Activated B cell treated with CpG ODN at 0.5 μM for 24 hours (primary cell): ENCODE measurements around the gene CNTNAP2. TPM values are rescaled to one million over a fixed set of nuclear protein-coding genes. Genes with fewer than 3 reads are reported as not detected.
"Not testable (repeated sequence)": the region's sequence is repeated elsewhere in the genome, so short reads cannot be mapped to it uniquely, and the experiment has no call there.

ENCODE experiments used
- ATAC-seq: fragments of 200-7000 bp; cut with Tn5 transposase; one replicate; pipeline ENCODE4 v1.10.0; 2021; ENCODE audit warnings: low read depth, mild to moderate bottlenecking, moderate library complexity
- CTCF ChIA-PET: fragments of 350-600 bp; sonication (Branson Sonifier 250); formaldehyde crosslinking; loops from one replicate; lab custom pipeline; 2021; ENCODE audit warnings: antibody characterized with exemption; lab: Charles Lee
- POLR2A ChIA-PET: fragments of 350-600 bp; sonication (Branson Sonifier 250); formaldehyde crosslinking; loops from one replicate; lab custom pipeline; 2021; ENCODE audit warnings: antibody characterized with exemption; lab: Charles Lee
- DNase-seq: peaks from one replicate; pipeline ENCODE4 v3.0.0; 2022
- H3K27ac Mint-ChIP-seq: one replicate; pipeline ENCODE4 v1.8.0; 2020; ENCODE audit warnings: mixed read lengths
- H3K27me3 Mint-ChIP-seq: one replicate; pipeline ENCODE4 v1.8.0; 2021; ENCODE audit warnings: mixed read lengths
- H3K36me3 Mint-ChIP-seq: one replicate; pipeline ENCODE4 v1.8.0; 2021; ENCODE audit warnings: low read depth, mixed read lengths
- H3K4me1 Mint-ChIP-seq: one replicate; pipeline ENCODE4 v1.8.0; 2021; ENCODE audit warnings: mixed read lengths
- H3K4me3 Mint-ChIP-seq: one replicate; pipeline ENCODE4 v1.8.0; 2020; ENCODE audit warnings: mild to moderate bottlenecking, mixed read lengths
- H3K9me3 Mint-ChIP-seq: one replicate; pipeline ENCODE4 v1.8.0; 2020; ENCODE audit warnings: mixed read lengths
- CTCF ChIP-seq: fragments of 200-600 bp; IDR thresholded peaks from one replicate; pipeline ENCODE4 v1.8.0; 2022; ENCODE audit warnings: antibody characterized with exemption, mild to moderate bottlenecking
- intact Hi-C: fragments of 100-400 bp; cut with micrococcal nuclease; formaldehyde crosslinking; loops from one replicate; pipeline ENCODE4 v1.15.1; 2024
- total RNA-seq: library from RNA; stranded (reverse); gene quantifications from 2 replicates; pipeline ENCODE4 v1.2.3, GENCODE V29; 2022

CNTNAP2 gene
- total RNA-seq, 1 donor from 2014 or later = 0.84 TPM

GRCh38 chr7:147106746-147107145 is 990.1 kb downstream of the CNTNAP2 start:
- H3K4me1 Mint-ChIP-seq = no peaks in the 10 kb centered on the region
- no peak for ATAC-seq
- CTCF ChIA-PET = interaction anchor here (0.6 kb wide), 1 partner anchor 120 kb away, joined by 3 read pairs; no protein-coding TSS in a partner anchor
- no peak for TF ChIP-seq CTCF
- no peaks in the 10 kb centered on the region for H3K27me3 Mint-ChIP-seq
- no peaks in the 10 kb centered on the region for H3K36me3 Mint-ChIP-seq
- DNase-seq = no peak
- peaks cover 8% of the 10 kb centered on the region for H3K9me3 Mint-ChIP-seq
- intact Hi-C loops = no loop called here
- no peak overlapping the region for H3K27ac Mint-ChIP-seq
- H3K4me3 Mint-ChIP-seq = no peak overlapping the region
- POLR2A ChIA-PET = no interaction called here

- intact Hi-C loops, CTCF ChIA-PET, DNase-seq, H3K4me1 Mint-ChIP-seq, H3K27me3 Mint-ChIP-seq, POLR2A ChIA-PET, H3K4me3 Mint-ChIP-seq, H3K36me3 Mint-ChIP-seq, H3K27ac Mint-ChIP-seq, ATAC-seq: not testable (repeated sequence)
- H3K9me3 Mint-ChIP-seq = peaks cover 31% of the 10 kb centered on the region
Observed at GRCh38 chr7:147114525-147114924, 997.9 kb downstream of the CNTNAP2 start.

- Mint-ChIP-seq H3K4me1 (no peaks in the 10 kb centered on the region), H3K4me3 (no peak overlapping the region), H3K9me3 (no peaks in the 10 kb centered on the region), H3K36me3 (no peaks in the 10 kb centered on the region), H3K27ac (no peak overlapping the region), H3K27me3 (no peaks in the 10 kb centered on the region)
- ChIA-PET POLR2A (no interaction called here), CTCF (no interaction called here)
- intact Hi-C loops = no loop called here
- ATAC-seq (no peak), DNase-seq (no peak)
- no peak for TF ChIP-seq CTCF
Observed at GRCh38 chr7:147136352-147136751, 1019.8 kb downstream of the CNTNAP2 start.

- Mint-ChIP-seq H3K36me3 (no peaks in the 10 kb centered on the region), H3K27ac (no peak overlapping the region), H3K9me3 (peaks cover 7% of the 10 kb centered on the region), H3K4me3 (no peak overlapping the region), H3K4me1 (no peaks in the 10 kb centered on the region), H3K27me3 (no peaks in the 10 kb centered on the region)
- CTCF ChIA-PET = no interaction called here
- ATAC-seq (no peak), DNase-seq (no peak)
- POLR2A ChIA-PET = no interaction called here
- intact Hi-C loops = no loop called here
- TF ChIP-seq CTCF = no peak
Observed at GRCh38 chr7:147145194-147145593, 1028.6 kb downstream of the CNTNAP2 start.

GRCh38 chr7:147146169-147146568 is 1029.6 kb downstream of the CNTNAP2 start:
- ChIA-PET CTCF (no interaction called here), POLR2A (no interaction called here)
- Mint-ChIP-seq H3K4me3 (no peak overlapping the region), H3K9me3 (peaks cover 7% of the 10 kb centered on the region), H3K27me3 (no peaks in the 10 kb centered on the region), H3K4me1 (no peaks in the 10 kb centered on the region), H3K36me3 (no peaks in the 10 kb centered on the region), H3K27ac (no peak overlapping the region)
- no peak for DNase-seq
- no peak for TF ChIP-seq CTCF
- intact Hi-C loops = no loop called here
- no peak for ATAC-seq

GRCh38 chr7:147151661-147152060 is 1035.1 kb downstream of the CNTNAP2 start:
- Mint-ChIP-seq H3K27ac (no peak overlapping the region), H3K4me3 (no peak overlapping the region), H3K27me3 (no peaks in the 10 kb centered on the region), H3K9me3 (peaks cover 3% of the 10 kb centered on the region), H3K36me3 (no peaks in the 10 kb centered on the region), H3K4me1 (no peaks in the 10 kb centered on the region)
- TF ChIP-seq CTCF = no peak
- intact Hi-C loops = no loop called here
- DNase-seq = no peak
- POLR2A ChIA-PET = no interaction called here
- no peak for ATAC-seq
- CTCF ChIA-PET = no interaction called here
